Left renal pelvis (tissue), 4 donors: Measurements from ENCODE around the gene CDH23. TPM values are rescaled to one million over a fixed set of nuclear protein-coding genes. Genes with fewer than 3 reads are reported as not detected.

Experiments
- DNase-seq, 4 donors: peaks; one replicate each; pipeline ENCODE4 v3.0.0-alpha.2; 2013; ENCODE audit warnings: low read depth in 4 of 4, low spot score in 3 of 4
- polyA plus RNA-seq, 4 donors: library from polyadenylated mRNA; unstranded; fragments of 120-200 nt; gene quantifications; one replicate each; pipeline ENCODE4 v1.2.1, GENCODE V29; 2013; ENCODE audit not compliant: insufficient read length in 4 of 4

CDH23 gene
- polyA plus RNA-seq, 4 donors, result 1.5 to 28.3 (median 2.7) TPM

GRCh38 chr10:71799608-71800453 lies 403.1 kb downstream of the CDH23 start:
- no peak for DNase-seq

GRCh38 chr10:71801361-71801760 lies 404.6 kb downstream of the CDH23 start:
- DNase-seq, result no peak

- no peak for DNase-seq
These were observed 405.5 kb downstream of the CDH23 start for GRCh38 chr10:71802235-71802634.

DNA sequence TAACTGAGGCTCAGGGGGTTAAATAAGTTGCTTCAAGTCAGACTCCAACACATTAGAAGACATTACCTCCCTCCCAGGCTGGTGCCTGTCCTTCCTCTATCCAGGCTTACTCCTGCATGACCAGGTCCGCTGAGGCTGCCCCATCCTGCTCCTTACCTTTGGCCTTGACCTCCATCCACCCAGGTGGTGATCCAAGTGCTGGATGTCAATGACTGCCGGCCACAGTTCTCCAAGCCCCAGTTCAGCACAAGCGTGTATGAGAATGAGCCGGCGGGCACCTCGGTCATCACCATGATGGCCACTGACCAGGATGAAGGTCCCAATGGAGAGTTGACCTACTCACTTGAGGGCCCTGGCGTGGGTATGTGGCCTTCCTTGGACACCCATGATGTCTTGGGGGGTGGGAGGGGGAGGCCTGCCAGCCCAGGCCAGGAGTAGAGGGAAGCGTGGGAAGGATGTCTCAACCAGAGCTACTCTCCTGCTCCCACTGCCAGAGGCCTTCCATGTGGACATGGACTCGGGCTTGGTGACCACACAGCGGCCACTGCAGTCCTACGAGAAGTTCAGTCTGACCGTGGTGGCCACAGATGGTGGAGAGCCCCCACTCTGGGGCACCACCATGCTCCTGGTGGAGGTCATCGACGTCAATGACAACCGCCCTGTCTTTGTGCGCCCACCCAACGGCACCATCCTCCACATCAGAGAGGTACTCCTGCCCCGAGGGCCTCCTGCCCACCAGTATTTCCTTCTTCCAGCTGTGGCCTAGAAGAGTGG lies 406.2 kb downstream of the CDH23 start:
- DNase-seq, result no peak

DNA sequence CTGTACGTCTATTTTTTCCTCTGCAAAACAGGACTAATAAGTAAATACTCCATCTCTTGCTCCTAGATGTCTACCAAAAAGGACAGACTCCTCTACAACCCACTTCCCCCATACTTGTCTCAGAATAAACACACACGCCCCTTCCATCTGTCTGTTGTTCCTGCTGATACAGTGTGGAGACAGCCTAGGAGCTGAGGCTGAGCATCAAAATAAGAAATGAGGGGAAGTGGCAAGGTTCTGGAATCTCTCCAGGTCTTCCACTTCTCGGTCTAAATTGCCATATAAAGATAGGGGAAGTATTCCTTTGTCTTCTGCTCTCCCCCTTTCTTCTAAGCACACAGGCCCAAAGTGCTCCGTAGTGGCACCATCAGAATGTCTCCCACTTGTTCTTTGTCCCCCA lies 407.4 kb downstream of the CDH23 start:
- DNase-seq, result no peak

DNA sequence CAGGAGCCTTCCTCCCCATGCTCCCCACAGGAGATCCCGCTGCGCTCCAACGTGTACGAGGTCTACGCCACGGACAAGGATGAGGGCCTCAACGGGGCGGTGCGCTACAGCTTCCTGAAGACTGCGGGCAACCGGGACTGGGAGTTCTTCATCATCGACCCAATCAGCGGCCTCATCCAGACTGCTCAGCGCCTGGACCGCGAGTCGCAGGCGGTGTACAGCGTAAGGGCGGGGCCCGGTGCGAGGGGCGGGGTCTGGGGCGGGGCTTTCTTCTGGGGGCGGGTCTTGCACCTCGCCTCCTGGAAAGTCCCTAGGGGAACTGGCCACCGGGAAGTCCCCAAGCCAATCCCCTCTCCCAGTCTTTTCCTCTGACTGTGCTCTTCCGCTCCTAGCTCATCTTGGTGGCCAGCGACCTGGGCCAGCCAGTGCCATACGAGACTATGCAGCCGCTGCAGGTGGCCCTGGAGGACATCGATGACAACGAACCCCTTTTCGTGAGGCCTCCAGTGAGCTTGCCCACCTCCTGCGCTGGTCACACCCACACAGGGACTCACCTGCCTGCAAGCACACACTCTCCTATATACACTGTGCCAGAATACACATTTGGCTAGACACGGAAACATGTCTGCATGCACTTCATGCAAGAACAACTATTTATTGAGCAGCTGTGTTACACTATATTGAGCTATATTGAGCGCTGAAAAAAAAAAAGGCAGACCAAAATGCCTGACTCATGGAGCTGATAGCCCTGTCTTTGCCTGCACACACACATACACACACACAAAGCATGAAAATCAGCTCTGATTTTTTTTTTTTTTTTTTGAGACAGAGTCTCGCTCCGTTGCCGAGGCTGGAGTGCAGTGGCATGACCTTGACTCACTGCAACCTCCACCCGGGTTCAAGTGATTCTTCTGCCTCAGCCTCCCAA lies 409.3 kb downstream of the CDH23 start:
- no peak for DNase-seq

DNA sequence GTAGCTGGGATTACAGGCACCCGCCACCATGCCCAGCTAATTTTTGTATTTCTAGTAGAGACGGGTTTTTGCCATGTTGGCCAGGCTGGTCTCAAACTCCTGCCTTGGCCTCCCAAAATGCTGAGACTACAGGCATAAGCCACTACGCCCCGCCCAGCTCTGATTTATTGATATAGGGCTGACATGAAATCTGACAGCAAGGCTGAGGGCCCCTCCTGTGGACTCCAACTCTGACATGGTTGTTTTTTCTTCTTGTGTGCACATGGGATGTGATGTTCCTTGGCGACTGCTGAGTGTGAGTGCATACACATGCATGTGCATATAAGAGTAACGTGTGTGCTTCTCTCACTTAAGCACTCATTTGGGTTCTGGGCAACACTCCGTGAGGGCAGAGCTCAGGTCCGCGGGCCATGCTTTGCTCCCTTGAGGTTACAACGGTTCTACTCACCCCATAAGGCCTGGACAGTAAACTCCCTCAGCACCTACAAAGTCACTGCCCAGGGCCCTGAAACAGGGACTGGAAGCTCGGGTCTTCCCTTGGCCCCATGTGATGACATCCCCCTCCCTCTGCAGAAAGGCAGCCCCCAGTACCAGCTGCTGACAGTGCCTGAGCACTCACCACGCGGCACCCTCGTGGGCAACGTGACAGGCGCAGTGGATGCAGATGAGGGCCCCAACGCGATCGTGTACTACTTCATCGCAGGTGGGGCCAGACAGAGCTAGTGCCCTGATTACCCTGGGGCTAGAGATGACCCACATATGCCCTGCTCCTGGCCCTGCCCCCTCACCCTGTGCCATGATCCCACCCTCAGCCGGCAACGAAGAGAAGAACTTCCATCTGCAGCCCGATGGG lies 410.2 kb downstream of the CDH23 start:
- no peak for DNase-seq

DNA sequence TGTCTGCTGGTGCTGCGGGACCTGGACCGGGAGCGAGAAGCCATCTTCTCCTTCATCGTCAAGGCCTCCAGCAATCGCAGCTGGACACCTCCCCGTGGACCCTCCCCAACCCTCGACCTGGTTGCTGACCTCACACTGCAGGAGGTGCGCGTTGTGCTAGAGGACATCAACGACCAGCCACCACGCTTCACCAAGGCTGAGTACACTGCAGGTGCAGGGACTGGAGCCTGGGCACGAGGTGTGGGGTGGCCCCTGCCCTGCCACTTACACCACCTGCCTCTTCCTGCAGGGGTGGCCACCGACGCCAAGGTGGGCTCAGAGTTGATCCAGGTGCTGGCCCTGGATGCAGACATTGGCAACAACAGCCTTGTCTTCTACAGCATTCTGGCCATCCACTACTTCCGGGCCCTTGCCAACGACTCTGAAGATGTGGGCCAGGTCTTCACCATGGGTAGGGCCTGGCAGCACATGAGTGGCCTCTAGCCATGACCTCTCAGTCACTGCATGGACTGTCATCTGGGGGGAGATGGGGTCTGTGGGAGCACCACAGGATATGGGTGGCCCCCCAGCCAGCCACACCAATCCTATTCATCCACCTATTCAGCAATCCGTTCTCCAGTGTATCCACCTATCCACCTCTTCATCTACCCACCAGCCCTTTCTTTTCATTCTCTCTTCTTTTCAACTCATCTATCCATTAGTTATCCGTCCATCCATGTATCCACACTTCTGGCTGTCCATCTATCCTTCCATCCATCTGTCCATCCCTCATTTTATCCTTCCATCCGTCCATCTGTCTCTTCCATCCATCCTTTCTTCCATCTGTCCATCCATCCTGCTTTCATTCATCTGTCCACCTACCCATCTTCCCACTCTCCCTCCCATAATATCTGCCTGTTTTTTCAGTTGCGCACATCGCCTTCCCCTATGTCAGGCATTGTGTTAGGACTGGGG lies 411.1 kb downstream of the CDH23 start:
- DNase-seq, result no peak

DNA sequence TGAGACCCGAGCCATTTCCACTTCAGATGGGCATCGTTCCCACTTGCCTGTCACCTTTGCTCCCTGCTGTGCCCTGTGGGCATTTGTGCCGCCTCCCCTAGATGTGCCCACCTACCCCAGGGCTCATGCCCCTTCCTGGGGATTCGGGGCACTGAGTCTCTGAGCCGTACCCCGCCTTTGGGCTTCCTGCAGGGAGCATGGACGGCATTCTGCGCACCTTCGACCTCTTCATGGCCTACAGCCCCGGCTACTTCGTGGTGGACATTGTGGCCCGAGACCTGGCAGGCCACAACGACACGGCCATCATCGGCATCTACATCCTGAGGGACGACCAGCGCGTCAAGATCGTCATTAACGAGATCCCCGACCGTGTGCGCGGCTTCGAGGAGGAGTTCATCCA lies 412.9 kb downstream of the CDH23 start:
- DNase-seq, result no peak

- no peak for DNase-seq
These were observed 413.5 kb downstream of the CDH23 start for GRCh38 chr10:71810048-71810750.

GRCh38 chr10:71811351-71811750 lies 414.6 kb downstream of the CDH23 start:
- no peak for DNase-seq

- no peak for DNase-seq
These were observed 415.5 kb downstream of the CDH23 start for GRCh38 chr10:71812016-71812912.

GRCh38 chr10:71812913-71813590 lies 416.3 kb downstream of the CDH23 start:
- DNase-seq, result no peak

- DNase-seq, result no peak
These were observed 418.2 kb downstream of the CDH23 start for GRCh38 chr10:71814922-71815411.

DNA sequence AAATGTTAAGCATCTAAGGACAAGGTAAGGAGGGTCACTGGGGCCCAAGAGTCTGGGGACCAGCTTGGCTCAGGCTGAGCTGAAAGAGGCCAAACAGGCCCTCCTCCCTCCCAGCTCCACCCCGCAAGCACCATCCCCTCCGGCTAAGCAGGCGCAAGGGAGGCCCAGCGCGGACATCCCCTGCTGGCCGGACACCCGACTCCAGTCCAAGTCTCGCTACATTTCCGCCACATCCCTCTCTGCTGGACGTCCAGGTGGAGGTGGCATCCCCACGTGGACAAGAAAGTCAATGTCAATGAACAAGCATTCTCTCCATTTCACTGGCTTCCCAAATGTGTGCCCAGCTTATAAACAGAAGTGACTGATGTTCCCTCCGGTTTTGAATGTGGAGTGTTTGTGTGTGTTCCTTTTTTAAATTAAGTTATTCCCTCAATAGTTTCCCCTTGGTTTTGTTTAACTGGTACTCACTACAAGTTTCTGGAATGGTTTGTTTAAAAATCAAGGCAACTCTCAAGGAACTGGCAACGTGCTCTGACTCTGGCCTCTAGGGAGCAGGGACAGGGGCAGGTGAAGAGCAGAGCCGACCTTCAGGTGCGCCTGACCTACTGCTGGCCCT lies 418.9 kb downstream of the CDH23 start:
- no peak for DNase-seq

DNA sequence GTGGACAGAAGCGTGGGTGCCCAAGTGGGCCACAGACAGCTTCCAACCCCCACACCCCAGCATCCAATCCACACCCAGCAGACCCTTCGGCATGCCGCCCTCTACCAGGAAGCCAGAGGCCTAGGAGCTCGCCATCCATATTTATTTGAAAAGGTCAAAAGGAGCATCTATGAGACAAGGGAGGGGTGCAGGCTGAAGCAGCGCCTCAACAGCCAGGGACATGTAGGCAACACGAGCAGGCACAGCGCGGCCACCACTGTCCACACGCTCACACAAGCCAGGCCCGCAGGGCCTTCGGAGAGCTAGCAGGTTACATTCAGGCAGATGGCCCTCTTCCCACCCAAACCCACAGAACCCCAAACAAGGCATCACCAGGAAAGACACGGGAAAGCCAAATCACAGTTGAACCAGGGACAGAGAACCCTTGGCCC lies 419.7 kb downstream of the CDH23 start:
- DNase-seq, result no peak
